IPS-11a (cell line): ENCODE results near the gene TXNRD2.
"Not testable (repeated sequence)": the region's sequence is repeated elsewhere in the genome, so short reads cannot be mapped to it uniquely, and the experiment has no call there.

ENCODE experiments used
- H3K4me3 ChIP-seq: one replicate; pipeline ENCODE4 v1.5.1; 2013; ENCODE audit warnings: low read depth, low read length, control low read depth

The TXNRD2 gene

GRCh38 chr22:19848298-19849224 lies 93.1 kb downstream of the TXNRD2 start:
- no peak overlapping the region for H3K4me3 ChIP-seq

GRCh38 chr22:19847345-19847632 lies 94.3 kb downstream of the TXNRD2 start:
- H3K4me3 ChIP-seq, result no peak overlapping the region

GRCh38 chr22:19846620-19847344 lies 94.8 kb downstream of the TXNRD2 start:
- H3K4me3 ChIP-seq, result no peak overlapping the region

- H3K4me3 ChIP-seq, result no peak overlapping the region
Measured at GRCh38 chr22:19845054-19845722, 96.4 kb downstream of the TXNRD2 start.

DNA sequence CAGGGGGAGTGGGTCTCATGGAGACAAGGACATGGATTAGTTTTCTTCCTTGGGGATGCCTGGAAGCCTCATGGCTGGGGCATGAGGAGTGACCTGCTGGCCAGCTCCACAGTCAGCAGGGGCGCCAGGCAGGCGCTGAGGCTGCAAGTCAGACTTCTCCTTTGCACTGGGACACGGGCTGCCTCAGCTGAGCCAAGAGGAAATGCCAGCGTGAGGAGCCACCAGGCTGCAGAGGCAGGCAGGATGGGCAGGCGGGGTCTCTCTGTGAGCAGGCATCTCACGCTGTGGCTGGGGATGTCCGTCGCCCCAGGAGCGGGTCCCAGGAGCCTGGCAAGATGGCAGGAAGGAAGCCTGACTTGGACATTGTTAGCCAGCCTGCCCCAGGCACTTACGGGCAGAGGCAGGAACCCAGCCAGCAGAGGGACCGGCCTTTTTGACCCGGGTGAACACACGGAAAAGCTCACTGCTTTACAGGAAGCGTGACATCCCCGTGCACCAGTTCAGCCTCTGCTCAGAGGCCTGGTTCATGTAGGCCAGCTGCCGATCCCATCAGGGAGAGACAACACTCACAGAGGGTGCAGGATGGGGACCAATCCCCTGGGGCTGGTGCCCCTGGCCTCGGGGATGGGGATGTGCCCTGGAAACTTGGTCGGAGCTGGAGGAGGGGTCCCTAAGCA lies 97.1 kb downstream of the TXNRD2 start:
- H3K4me3 ChIP-seq, result no peak overlapping the region

DNA sequence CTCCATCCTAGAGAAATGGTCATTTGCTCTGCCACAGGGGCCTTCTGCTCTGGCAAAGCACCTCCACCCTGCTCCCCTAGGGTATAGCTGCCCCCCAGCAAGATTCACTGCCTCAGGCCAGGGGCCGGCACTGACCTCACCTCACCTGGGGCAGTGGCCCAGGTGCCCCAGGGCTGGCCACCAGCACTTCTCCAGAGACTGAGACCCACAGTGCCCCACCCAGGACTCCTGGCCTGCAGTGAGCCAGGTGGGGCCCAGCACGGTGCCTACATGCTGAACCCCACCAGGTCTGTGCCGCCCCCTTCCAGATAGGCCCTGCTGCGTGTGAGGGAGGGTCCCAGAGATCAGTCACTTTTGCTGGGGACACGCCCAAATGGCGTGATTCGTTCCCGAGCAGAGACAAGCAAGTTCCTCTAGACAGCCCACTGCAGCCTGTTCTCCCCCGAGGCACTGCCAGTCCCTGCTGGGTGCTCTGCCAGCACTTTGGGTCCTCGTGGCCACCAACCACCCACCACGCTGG lies 97.7 kb downstream of the TXNRD2 start:
- no peak overlapping the region for H3K4me3 ChIP-seq

DNA sequence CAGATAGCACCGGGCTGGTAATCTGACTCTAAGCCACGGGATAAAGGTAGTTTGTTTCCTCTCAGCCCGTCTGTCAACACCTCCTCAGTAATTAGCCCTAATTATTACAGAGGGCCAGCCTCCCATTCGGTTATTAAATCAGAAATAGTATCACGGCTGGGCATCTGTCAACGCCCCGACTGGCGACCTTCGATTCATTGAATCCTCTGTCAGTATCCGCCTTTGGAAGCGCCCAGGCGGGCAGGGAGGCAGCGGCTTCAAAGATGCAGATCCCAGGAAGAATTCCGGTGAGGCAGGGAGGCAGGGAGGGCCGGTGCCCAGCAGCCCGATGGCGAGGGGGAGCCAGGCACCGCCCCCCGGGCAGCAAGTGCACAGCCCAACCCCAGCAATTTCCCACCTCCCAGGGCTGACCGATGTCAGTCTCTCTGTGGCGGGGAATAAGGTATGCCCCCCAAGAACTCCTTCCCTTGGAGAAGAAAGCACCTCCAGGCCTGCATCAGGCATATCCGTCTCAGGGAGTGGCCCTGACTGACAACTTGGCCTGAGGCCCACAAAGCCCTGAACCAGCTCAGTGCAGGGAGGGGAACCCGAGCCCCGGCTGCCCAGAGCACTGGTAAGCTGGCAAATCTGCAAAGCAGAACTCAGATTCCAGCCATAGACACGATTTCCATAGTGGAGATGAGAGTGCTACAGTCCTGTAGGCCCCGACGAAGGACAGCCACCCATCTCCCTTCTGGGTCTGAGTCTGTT lies 98.3 kb downstream of the TXNRD2 start:
- no peak overlapping the region for H3K4me3 ChIP-seq

DNA sequence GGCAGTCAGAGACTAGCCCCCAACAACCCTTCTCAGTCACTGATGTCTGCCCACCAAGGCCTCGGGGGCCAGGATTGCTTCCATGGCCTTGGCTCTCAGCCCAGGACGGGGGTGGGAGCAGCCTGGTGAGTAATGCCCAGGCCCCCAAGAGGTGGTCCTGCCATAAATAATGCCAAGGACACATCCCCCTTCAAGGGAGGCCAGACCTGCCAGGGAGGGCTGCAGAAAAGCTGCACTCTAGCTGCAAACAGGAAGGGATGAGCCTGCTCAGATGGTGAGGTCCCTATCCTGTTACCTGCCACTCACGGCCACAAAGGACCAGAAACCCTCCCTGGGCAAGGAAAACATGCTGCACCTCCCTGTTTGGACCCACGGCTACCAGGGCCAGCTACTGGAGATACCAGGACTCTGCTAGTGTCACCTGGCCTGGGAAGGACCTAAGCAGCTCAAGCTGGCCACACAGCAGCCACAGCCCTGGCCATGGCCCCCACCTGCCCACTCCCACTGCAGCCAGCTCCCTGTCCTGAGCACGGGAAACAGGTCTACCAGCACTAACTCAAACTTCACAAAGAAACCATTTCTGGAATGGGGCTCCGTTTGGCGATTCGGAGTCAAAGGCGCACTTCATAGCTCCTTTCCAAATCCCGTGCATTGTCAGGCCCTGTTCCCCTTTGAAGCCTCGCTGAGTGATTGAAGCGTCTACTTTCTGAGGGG lies 99.1 kb downstream of the TXNRD2 start:
- no peak overlapping the region for H3K4me3 ChIP-seq

GRCh38 chr22:19841641-19842392 lies 99.8 kb downstream of the TXNRD2 start:
- H3K4me3 ChIP-seq, result no peak overlapping the region

DNA sequence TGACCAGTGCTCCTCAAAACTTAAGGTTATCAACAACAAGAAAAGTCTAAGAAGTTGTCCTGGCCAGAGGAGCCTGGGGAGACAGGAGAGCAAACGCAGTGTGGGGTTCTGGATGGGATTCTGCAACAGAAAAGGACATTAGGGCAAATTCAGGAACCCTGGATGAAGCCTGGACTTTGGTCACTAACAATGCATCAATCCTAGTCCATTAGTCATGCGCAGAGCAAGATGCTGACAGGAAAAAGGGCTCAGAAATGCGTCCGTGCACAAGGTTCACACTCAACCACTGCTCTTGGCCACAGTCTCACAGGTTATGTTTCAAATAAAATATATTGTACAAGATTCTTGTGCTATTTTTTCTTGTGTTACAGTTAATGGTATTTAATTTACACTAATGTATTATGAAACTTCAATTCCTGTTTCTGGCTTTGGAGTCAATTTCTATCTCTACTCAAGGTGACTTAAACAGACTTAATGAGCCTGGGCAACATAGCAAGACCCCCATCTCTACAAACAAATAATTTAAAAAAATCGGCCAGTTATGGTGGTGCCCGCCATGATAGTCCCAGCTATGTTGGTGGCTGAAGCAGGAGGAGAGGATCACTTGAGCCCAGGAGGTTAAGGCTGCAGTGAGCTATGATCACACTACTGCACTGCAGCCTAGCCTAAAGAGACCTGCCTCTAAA lies 100.5 kb downstream of the TXNRD2 start:
- no peak overlapping the region for H3K4me3 ChIP-seq

- H3K4me3 ChIP-seq, result no peak overlapping the region
Measured at GRCh38 chr22:19840059-19840458, 101.6 kb downstream of the TXNRD2 start.

GRCh38 chr22:19837915-19838314 lies 103.7 kb downstream of the TXNRD2 start:
- H3K4me3 ChIP-seq, result no peak overlapping the region

DNA sequence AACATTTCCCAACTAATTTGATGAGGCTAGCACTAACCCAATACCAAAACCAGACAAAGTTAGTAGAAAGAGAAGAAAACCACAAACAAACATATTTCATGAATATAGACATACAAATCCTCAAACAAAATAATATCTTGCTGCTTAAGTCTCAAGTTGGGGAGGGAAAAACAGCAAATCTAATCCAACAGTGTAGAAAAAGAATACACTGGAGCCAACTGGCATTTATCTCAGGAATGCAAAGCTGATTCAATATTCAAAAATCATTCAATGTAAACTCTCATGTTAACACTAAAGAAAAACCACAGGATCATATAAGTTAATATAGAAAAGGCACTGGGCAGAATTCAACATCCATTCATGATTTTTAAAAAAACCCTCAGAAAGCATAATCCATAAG lies 105.1 kb downstream of the TXNRD2 start:
- no peak overlapping the region for H3K4me3 ChIP-seq

- H3K4me3 ChIP-seq, result no peak overlapping the region
Measured at GRCh38 chr22:19834599-19834998, 107.0 kb downstream of the TXNRD2 start.

- not testable (repeated sequence) for H3K4me3 ChIP-seq
Measured at GRCh38 chr22:19833327-19833726, 108.3 kb downstream of the TXNRD2 start.

DNA sequence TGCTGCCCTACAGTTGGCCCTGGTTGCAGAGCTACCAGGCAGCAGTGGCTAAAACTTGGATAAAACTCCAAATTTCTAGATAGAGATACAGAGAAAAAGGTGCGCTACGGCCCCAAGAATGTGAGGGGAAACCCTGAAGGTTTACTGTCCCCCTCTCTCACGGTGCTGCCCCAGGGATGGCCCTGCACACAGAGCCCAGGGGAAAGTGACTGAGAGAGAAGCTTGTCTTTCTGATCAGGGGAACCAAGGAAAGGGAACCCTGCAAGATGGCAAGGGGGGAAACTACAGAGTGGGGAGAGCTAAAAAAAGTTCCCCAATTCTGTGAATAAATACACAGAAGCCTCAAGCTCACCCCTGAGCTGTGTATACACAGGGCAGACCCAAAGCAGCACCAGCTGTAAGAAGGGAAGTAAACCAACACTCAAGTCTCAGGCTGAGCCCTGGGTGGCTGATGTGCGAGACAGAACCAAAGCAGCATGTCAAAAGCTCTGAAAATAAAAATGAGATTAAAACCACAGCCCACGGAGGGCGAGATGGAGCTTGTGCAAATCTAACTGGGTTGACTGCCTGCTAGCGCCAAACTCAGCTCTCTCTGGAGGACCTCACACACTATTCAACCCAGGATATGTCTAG lies 109.0 kb downstream of the TXNRD2 start:
- H3K4me3 ChIP-seq, result no peak overlapping the region

DNA sequence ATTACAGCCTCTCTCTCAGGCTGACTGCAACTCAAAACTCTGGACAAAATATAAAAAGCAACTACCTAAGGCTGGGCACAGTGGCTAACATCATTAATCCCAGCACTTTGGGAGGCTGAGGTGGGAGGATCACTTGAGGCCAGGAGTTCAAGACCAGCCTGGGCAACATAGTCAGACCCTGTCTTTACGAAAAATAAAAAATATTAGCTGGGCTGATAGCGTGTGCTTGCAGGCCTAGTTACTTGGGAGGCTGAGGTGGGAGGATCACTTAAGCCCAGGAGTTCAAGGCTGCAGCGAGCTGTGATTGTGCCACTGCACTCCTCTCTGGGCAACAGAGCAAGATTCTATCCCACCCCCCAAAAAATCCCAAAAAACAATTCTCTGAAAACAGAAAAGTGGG lies 109.6 kb downstream of the TXNRD2 start:
- not testable (repeated sequence) for H3K4me3 ChIP-seq

GRCh38 chr22:19831016-19831415 lies 110.6 kb downstream of the TXNRD2 start:
- no peak overlapping the region for H3K4me3 ChIP-seq
